HUDEP-2 (cell line): ENCODE measurements around the gene ELMO1.

Experiments used
- DNase-seq, 76 experiments: peaks; one replicate each; lab custom pipeline; 2025; ENCODE audit not compliant: unreplicated experiment in 76 of 76; lab: John Stamatoyannopoulos, UW

Gene ELMO1

GRCh38 chr7:37411444-37412034 lies 37.1 kb downstream of the ELMO1 start:
- no peak for DNase-seq

- DNase-seq = no peak
Observed at GRCh38 chr7:37410305-37411229, 38.1 kb downstream of the ELMO1 start.

- no peak for DNase-seq
Observed at GRCh38 chr7:37409461-37409860, 39.2 kb downstream of the ELMO1 start.

- DNase-seq = peak in 13 of 76 experiments; percentile 8 to 59 (median 22)
Observed at GRCh38 chr7:37408291-37409228, 40.1 kb downstream of the ELMO1 start.

- peak in 11 of 76 experiments; percentile 6 to 20 (median 14) for DNase-seq
Observed at GRCh38 chr7:37405603-37406122, 43.0 kb downstream of the ELMO1 start.

GRCh38 chr7:37405128-37405527 lies 43.5 kb downstream of the ELMO1 start:
- DNase-seq = no peak

GRCh38 chr7:37399876-37400421 lies 48.7 kb downstream of the ELMO1 start:
- no peak for DNase-seq

- no peak for DNase-seq
Observed at GRCh38 chr7:37398403-37398802, 50.3 kb downstream of the ELMO1 start.

GRCh38 chr7:37395618-37396259 lies 52.9 kb downstream of the ELMO1 start:
- DNase-seq = no peak

GRCh38 chr7:37394158-37394557 lies 54.5 kb downstream of the ELMO1 start:
- DNase-seq = no peak

- no peak for DNase-seq
Observed at GRCh38 chr7:37393476-37393875, 55.2 kb downstream of the ELMO1 start.

- no peak for DNase-seq
Observed at GRCh38 chr7:37392673-37393017, 56.0 kb downstream of the ELMO1 start.

GRCh38 chr7:37391791-37392672 lies 56.6 kb downstream of the ELMO1 start:
- DNase-seq = no peak

GRCh38 chr7:37390114-37390513 lies 58.5 kb downstream of the ELMO1 start:
- no peak for DNase-seq

- no peak for DNase-seq
Observed at GRCh38 chr7:37388811-37389210, 59.9 kb downstream of the ELMO1 start.

GRCh38 chr7:37385787-37386186 lies 62.9 kb downstream of the ELMO1 start:
- no peak for DNase-seq

GRCh38 chr7:37382546-37383088 lies 66.0 kb downstream of the ELMO1 start:
- no peak for DNase-seq

GRCh38 chr7:37380831-37381230 lies 67.8 kb downstream of the ELMO1 start:
- no peak for DNase-seq
